Measurements from ENCODE around the gene GPT2. TPM values are rescaled to one million over a fixed set of nuclear protein-coding genes. Genes with fewer than 3 reads are reported as not detected.
A peak's percentile ranks its signal among the peaks of the same experiment; 100 is the strongest.

The GPT2 gene
- total RNA-seq, 2 experiments from 2014 or later = 0.47 TPM; not detected in 1

- peaks cover 5% of the 10 kb centered on the region for H3K36me3 ChIP-seq (ENCODE audit: insufficient read depth, low read length)
- peak overlapping the region in 1 of 2 donors; percentile 18 for H3K27ac ChIP-seq (ENCODE audit: low read depth in 1 of 2, low read length in 2 of 2)
- ATAC-seq (ENCODE audit: poor library complexity) = no peak
- no peaks in the 10 kb centered on the region for H3K27me3 ChIP-seq (ENCODE audit: control insufficient read depth in 1 of 2, insufficient read depth in 2 of 2, low read length in 2 of 2)
- H3K36me3 Mint-ChIP-seq (ENCODE audit: low read depth) = peaks cover 30% of the 10 kb centered on the region
- H3K9me3 Mint-ChIP-seq = no peaks in the 10 kb centered on the region
- peak overlapping the region; percentile 55 for H3K4me3 Mint-ChIP-seq
- H3K27me3 Mint-ChIP-seq = no peaks in the 10 kb centered on the region
- peaks cover 47% of the 10 kb centered on the region for H3K4me1 Mint-ChIP-seq (ENCODE audit: low read depth)
- peaks cover 0 to 3% of the 10 kb centered on the region in 2 experiments for H3K9me3 ChIP-seq (ENCODE audit: control insufficient read depth in 1 of 2, insufficient read depth in 1 of 2, low read length in 2 of 2)
- intact Hi-C loops (cut with DNase I, micrococcal nuclease) = loop anchor here in 1 of 2 experiments (2.0 to 10.0 kb wide), 6 partner anchors 61 to 1271 kb away; partner anchors contain the start of genes ABCC11, ITFG1, NETO2 and PHKB
- peaks cover 31% of the 10 kb centered on the region for H3K4me1 ChIP-seq (ENCODE audit: insufficient read depth, low read length)
- TF ChIP-seq CTCF (IDR thresholded peaks at IDR 0.05) = no peak
- ChIA-PET CTCF (interaction anchor here (3.8 kb wide), 1 partner anchor 61 kb away, joined by 24 read pairs; no protein-coding TSS in a partner anchor), POLR2A (interaction anchor here (1.0 kb wide), 1 partner anchor 62 kb away, joined by 4 read pairs; no protein-coding TSS in a partner anchor)
- H3K27ac Mint-ChIP-seq = peak overlapping the region; percentile 91
- H3K4me3 ChIP-seq (ENCODE audit: low read length) = no peak overlapping the region
- DNase-seq = no peak
These were observed 91.8 kb downstream of the GPT2 start for GRCh38 chr16:46975908-46976470.

- intact Hi-C loops (cut with DNase I, micrococcal nuclease) = loop anchor here in 1 of 2 experiments (2.0 to 10.0 kb wide), 5 partner anchors 142 to 1271 kb away; partner anchors contain the start of genes ABCC11, ITFG1, NETO2 and PHKB
These were observed 92.4 kb downstream of the GPT2 start for GRCh38 chr16:46976550-46976949.

More at GRCh38 chr16:46976550-46976949, 92.4 kb downstream of the GPT2 start:
- Mint-ChIP-seq H3K4me1 (ENCODE audit: low read depth) (peaks cover 42% of the 10 kb centered on the region), H3K36me3 (ENCODE audit: low read depth) (peaks cover 24% of the 10 kb centered on the region), H3K9me3 (no peaks in the 10 kb centered on the region), H3K27ac (peak overlapping the region; percentile 91), H3K27me3 (no peaks in the 10 kb centered on the region), H3K4me3 (peak overlapping the region; percentile 55)
- no peak for TF ChIP-seq CTCF (IDR thresholded peaks at IDR 0.05)
- Histone ChIP-seq H3K27me3 (ENCODE audit: control insufficient read depth in 1 of 2, insufficient read depth in 2 of 2, low read length in 2 of 2) (no peaks in the 10 kb centered on the region), H3K27ac (ENCODE audit: low read depth in 1 of 2, low read length in 2 of 2) (no peak overlapping the region), H3K4me3 (ENCODE audit: low read length) (no peak overlapping the region), H3K9me3 (ENCODE audit: control insufficient read depth in 1 of 2, insufficient read depth in 1 of 2, low read length in 2 of 2) (no peaks in the 10 kb centered on the region), H3K4me1 (ENCODE audit: insufficient read depth, low read length) (peaks cover 28% of the 10 kb centered on the region), H3K36me3 (ENCODE audit: insufficient read depth, low read length) (no peaks in the 10 kb centered on the region)
- ChIA-PET CTCF (interaction anchor here (3.8 kb wide), 1 partner anchor 61 kb away, joined by 24 read pairs; no protein-coding TSS in a partner anchor), POLR2A (interaction anchor here (1.0 kb wide), 1 partner anchor 61 kb away, joined by 4 read pairs; no protein-coding TSS in a partner anchor)
- no peak for ATAC-seq (ENCODE audit: poor library complexity)
- peak in 3 of 14 experiments; percentile 14 to 17 (median 15) for DNase-seq

Other genes with a start within 250 kb of the GPT2 start
- gene VPS35, start 195.2 kb upstream of the GPT2 start, total RNA-seq = 10 to 100 TPM; 34.6 to 44.1 TPM
- gene ORC6, start 194.7 kb upstream of the GPT2 start, total RNA-seq = 1 to 10 TPM; 3.7 to 3.8 TPM
- gene MYLK3, start 136.0 kb upstream of the GPT2 start, total RNA-seq = under 1 TPM in 1 of 2 experiments, not detected in 1; 0.38 TPM
- 10 to 100 TPM; 20.6 to 22.6 TPM for gene C16orf87, start 53.2 kb upstream of the GPT2 start, total RNA-seq
- 10 to 100 TPM; 80.8 to 81.4 TPM for gene DNAJA2, start 89.3 kb downstream of the GPT2 start, total RNA-seq